WTC11 (cell line): ENCODE results near the gene LDLRAD3. TPM values are rescaled to one million over a fixed set of nuclear protein-coding genes. Genes with fewer than 3 reads are reported as not detected.
"Not testable (repeated sequence)": the region's sequence is repeated elsewhere in the genome, so short reads cannot be mapped to it uniquely, and the experiment has no call there.

ENCODE experiments used
- ATAC-seq: fragments of 200-7000 bp; cut with Tn5 transposase; 2 replicates; pipeline ENCODE4 v1.10.0; 2021; ENCODE audit warnings: mild to moderate bottlenecking, moderate library complexity
- CTCF ChIA-PET: fragments of 300-600 bp; sonication (Branson Sonifier 250); formaldehyde crosslinking; loops from one replicate; lab custom pipeline; 2021; ENCODE audit warnings: antibody characterized with exemption; lab: Charles Lee
- POLR2A ChIA-PET: fragments of 350-600 bp; sonication (Branson Sonifier 250); formaldehyde crosslinking; loops from one replicate; lab custom pipeline; 2021; ENCODE audit warnings: antibody characterized with exemption; lab: Charles Lee
- DNase-seq: peaks from one replicate; pipeline ENCODE4 v3.0.0; 2021; ENCODE audit warnings: low spot score
- H3K27ac Mint-ChIP-seq: 2 replicates; pipeline ENCODE4 v1.8.0; 2021; ENCODE audit warnings: mixed read lengths
- H3K27me3 Mint-ChIP-seq: 2 replicates; pipeline ENCODE4 v1.8.0; 2021; ENCODE audit warnings: low read depth, mild to moderate bottlenecking, moderate library complexity, mixed read lengths
- H3K36me3 Mint-ChIP-seq: 2 replicates; pipeline ENCODE4 v1.8.0; 2021; ENCODE audit warnings: mixed read lengths
- H3K4me1 Mint-ChIP-seq: 2 replicates; pipeline ENCODE4 v1.8.0; 2022; ENCODE audit warnings: mixed read lengths
- H3K4me3 Mint-ChIP-seq: 2 replicates; pipeline ENCODE4 v1.8.0; 2021; ENCODE audit warnings: mild to moderate bottlenecking, moderate library complexity, mixed read lengths
- H3K9me3 Mint-ChIP-seq: 2 replicates; pipeline ENCODE4 v1.8.0; 2021; ENCODE audit warnings: mixed read lengths
- AR ChIP-seq: fragments of 250-450 bp; sonication (Bioruptor Pico); IDR thresholded peaks from 2 replicates; pipeline ENCODE4 v1.9.0; 2021; ENCODE audit warnings: mild to moderate bottlenecking
- ATF1 ChIP-seq: sonication (generic); formaldehyde crosslinking; IDR thresholded peaks from 2 replicates; pipeline ENCODE4 v1.8.1; 2023; ENCODE audit warnings: mild to moderate bottlenecking, moderate library complexity, missing genetic modification reagents
- ATF2 ChIP-seq: sonication (generic); formaldehyde crosslinking; IDR thresholded peaks from 2 replicates; pipeline ENCODE4 v1.8.1; 2022; ENCODE audit warnings: low read depth, missing genetic modification reagents, borderline replicate concordance
- ATF6 ChIP-seq: sonication (generic); formaldehyde crosslinking; IDR thresholded peaks from 2 replicates; pipeline ENCODE4 v1.8.1; 2023; ENCODE audit warnings: mild to moderate bottlenecking, missing genetic modification reagents
- E2F5 ChIP-seq: sonication (generic); formaldehyde crosslinking; IDR thresholded peaks from 2 replicates; pipeline ENCODE4 v1.8.1; 2022; ENCODE audit warnings: mild to moderate bottlenecking, moderate library complexity, missing genetic modification reagents
- FOXP4 ChIP-seq: sonication (generic); formaldehyde crosslinking; IDR thresholded peaks from 2 replicates; pipeline ENCODE4 v1.8.0; 2022; ENCODE audit warnings: mild to moderate bottlenecking, missing genetic modification reagents
- GABPB1 ChIP-seq: sonication (generic); formaldehyde crosslinking; IDR thresholded peaks from 2 replicates; pipeline ENCODE4 v1.8.1; 2023; ENCODE audit warnings: mild to moderate bottlenecking, missing genetic modification reagents
- HMGA2 ChIP-seq: fragments of 250-450 bp; sonication (Bioruptor Pico); IDR thresholded peaks from 2 replicates; pipeline ENCODE4 v1.4.0; 2021; ENCODE audit warnings: mild to moderate bottlenecking, moderate library complexity
- HMGXB4 ChIP-seq: sonication (generic); formaldehyde crosslinking; IDR thresholded peaks from 2 replicates; pipeline ENCODE4 v1.8.1; 2023; ENCODE audit warnings: mild to moderate bottlenecking, moderate library complexity, missing genetic modification reagents
- JAZF1 ChIP-seq: fragments of 250-450 bp; sonication (Bioruptor Pico); IDR thresholded peaks from 2 replicates; pipeline ENCODE4 v1.9.0; 2021; ENCODE audit warnings: moderate library complexity, mild to moderate bottlenecking, inconsistent platforms
- JUN ChIP-seq: sonication (generic); formaldehyde crosslinking; IDR thresholded peaks from 2 replicates; pipeline ENCODE4 v1.8.0; 2023; ENCODE audit warnings: mild to moderate bottlenecking, missing genetic modification reagents
- KAT7 ChIP-seq: sonication (generic); formaldehyde crosslinking; IDR thresholded peaks from 2 replicates; pipeline ENCODE4 v1.8.1; 2023; ENCODE audit warnings: missing genetic modification reagents, mild to moderate bottlenecking, borderline replicate concordance
- MAX ChIP-seq: sonication (generic); formaldehyde crosslinking; IDR thresholded peaks from 2 replicates; pipeline ENCODE4 v1.8.0; 2022; ENCODE audit warnings: mild to moderate bottlenecking, missing genetic modification reagents
- NFE2L1 ChIP-seq: sonication (generic); formaldehyde crosslinking; IDR thresholded peaks from 2 replicates; pipeline ENCODE4 v1.8.1; 2023; ENCODE audit warnings: missing genetic modification reagents
- RELA ChIP-seq: sonication (generic); formaldehyde crosslinking; IDR thresholded peaks from 2 replicates; pipeline ENCODE4 v1.8.1; 2022; ENCODE audit warnings: missing genetic modification reagents, mild to moderate bottlenecking, borderline replicate concordance
- SP1 ChIP-seq: sonication (generic); formaldehyde crosslinking; conservative IDR thresholded peaks from 2 replicates; pipeline ENCODE4 v1.8.1; 2022; ENCODE audit warnings: missing genetic modification reagents
- USF2 ChIP-seq: sonication (generic); formaldehyde crosslinking; IDR thresholded peaks from 2 replicates; pipeline ENCODE4 v1.8.1; 2023; ENCODE audit warnings: mild to moderate bottlenecking, missing genetic modification reagents, moderate library complexity
- ZNF138 ChIP-seq: sonication (generic); formaldehyde crosslinking; conservative IDR thresholded peaks from 2 replicates; pipeline ENCODE4 v1.8.1; 2022; ENCODE audit warnings: mild to moderate bottlenecking, moderate library complexity, missing genetic modification reagents
- ZNF423 ChIP-seq: fragments of 250-450 bp; sonication (Bioruptor Pico); IDR thresholded peaks from 2 replicates; pipeline ENCODE4 v2.1.2; 2022; ENCODE audit warnings: mild to moderate bottlenecking, moderate library complexity
- ZNF671 ChIP-seq: fragments of 250-450 bp; sonication (Bioruptor Pico); IDR thresholded peaks from 2 replicates; pipeline ENCODE4 v1.8.0; 2021; ENCODE audit warnings: mild to moderate bottlenecking
- total RNA-seq: library from RNA; stranded (reverse); gene quantifications from 3 replicates; pipeline ENCODE4 v1.2.3, GENCODE V29; 2021

LDLRAD3 gene
- total RNA-seq, 1 experiment from 2014 or later, result 14.5 TPM

GRCh38 chr11:35911013-35911412 lies 32.8 kb upstream of the LDLRAD3 start:
- peaks cover 8% of the 10 kb centered on the region for H3K4me1 Mint-ChIP-seq
- peaks cover 7% of the 10 kb centered on the region for H3K9me3 Mint-ChIP-seq
- POLR2A ChIA-PET, result no interaction called here
- H3K27me3 Mint-ChIP-seq, result no peaks in the 10 kb centered on the region
- CTCF ChIA-PET, result no interaction called here
- no peak for DNase-seq
- H3K36me3 Mint-ChIP-seq, result no peaks in the 10 kb centered on the region
- TF ChIP-seq AR (CRISPR knock-in tag) (no peak), JAZF1 (CRISPR knock-in tag) (no peak), GABPB1 (CRISPR knock-in tag) (no peak), ATF2 (no peak), ZNF671 (CRISPR knock-in tag) (no peak), ATF6 (CRISPR knock-in tag) (no peak), E2F5 (no peak), ATF1 (no peak), MAX (no peak), RELA (CRISPR knock-in tag) (no peak), NFE2L1 (CRISPR knock-in tag) (no peak), USF2 (no peak), KAT7 (CRISPR knock-in tag) (no peak), HMGA2 (CRISPR knock-in tag) (no peak), JUN (CRISPR knock-in tag) (no peak), ZNF423 (CRISPR knock-in tag) (no peak)
- TF ChIP-seq, all 79 proteins: peak for 0
- Mint-ChIP-seq H3K27ac (no peak overlapping the region), H3K4me3 (no peak overlapping the region)
- no peak for ATAC-seq

GRCh38 chr11:35911616-35912165 lies 32.2 kb upstream of the LDLRAD3 start:
- Mint-ChIP-seq H3K9me3 (peaks cover 5% of the 10 kb centered on the region), H3K4me1 (peaks cover 8% of the 10 kb centered on the region), H3K36me3 (no peaks in the 10 kb centered on the region), H3K27me3 (no peaks in the 10 kb centered on the region), H3K27ac (no peak overlapping the region), H3K4me3 (no peak overlapping the region)
- DNase-seq, result no peak
- ChIA-PET POLR2A (no interaction called here), CTCF (no interaction called here)
- no peak for ATAC-seq
- TF ChIP-seq FOXP4 (CRISPR knock-in tag) (no peak), SP1 (CRISPR knock-in tag) (no peak), HMGXB4 (CRISPR knock-in tag) (no peak), ZNF138 (CRISPR knock-in tag) (no peak)

GRCh38 chr11:35912436-35912835 lies 31.4 kb upstream of the LDLRAD3 start:
- H3K9me3 Mint-ChIP-seq, H3K4me1 Mint-ChIP-seq, H3K27ac Mint-ChIP-seq, H3K27me3 Mint-ChIP-seq, POLR2A ChIA-PET, H3K4me3 Mint-ChIP-seq, CTCF ChIA-PET, H3K36me3 Mint-ChIP-seq, ATAC-seq, DNase-seq: not testable (repeated sequence)
